NB4 (cell line): ENCODE results near the gene FOXL2.
A peak's percentile ranks its signal among the peaks of the same experiment; 100 is the strongest.

Source experiments
- DNase-seq: peaks from one replicate; pipeline ENCODE4 v3.0.0; 2010; ENCODE audit warnings: low read depth
- H3K4me3 ChIP-seq: one replicate; pipeline ENCODE4 v1.5.1; 2011; ENCODE audit warnings: mild to moderate bottlenecking, low read depth, low read length, moderate library complexity
- CTCF ChIP-seq: IDR thresholded peaks from one replicate; pipeline ENCODE4 v1.5.1; 2012; ENCODE audit warnings: low read depth, low read length
- MAX ChIP-seq: IDR thresholded peaks from 2 replicates; pipeline ENCODE4 v1.6.1; 2011; ENCODE audit warnings: low read depth, low read length
- MYC ChIP-seq: IDR thresholded peaks from 2 replicates; pipeline ENCODE4 v1.6.1; 2011; ENCODE audit warnings: low read depth, low read length
- POLR2A ChIP-seq: IDR thresholded peaks from 2 replicates; pipeline ENCODE4 v1.6.1; 2011; ENCODE audit warnings: mild to moderate bottlenecking; ENCODE audit not compliant: insufficient read length; ENCODE audit errors: extremely low read depth

The FOXL2 gene

GRCh38 chr3:138940446-138940845, 6.5 kb downstream of the FOXL2 start:
- peak; percentile 36 for DNase-seq
- H3K4me3 ChIP-seq, result no peak overlapping the region
- no peak for TF ChIP-seq POLR2A
- no peak for TF ChIP-seq MYC
- TF ChIP-seq CTCF, result no peak
- no peak for TF ChIP-seq MAX

- DNase-seq, result peak; percentile 87
Measured at GRCh38 chr3:138939561-138940241, 7.2 kb downstream of the FOXL2 start.

GRCh38 chr3:138938877-138939560, 7.9 kb downstream of the FOXL2 start:
- peak; percentile 32 for DNase-seq
- peak overlapping the region; percentile 52 for H3K4me3 ChIP-seq
- TF ChIP-seq POLR2A, result no peak
- TF ChIP-seq MAX, result no peak
- TF ChIP-seq MYC, result no peak
- TF ChIP-seq CTCF, result no peak

More at GRCh38 chr3:138939561-138940241, 7.2 kb downstream of the FOXL2 start:
- peak overlapping the region; percentile 52 for H3K4me3 ChIP-seq
- peak; percentile 26; the same call in 1 of the 2 replicates for TF ChIP-seq MAX
- peak; percentile 40 for TF ChIP-seq MYC
- TF ChIP-seq CTCF, result peak; percentile 48
- peak; percentile 29 for TF ChIP-seq POLR2A

- H3K4me3 ChIP-seq, result no peak overlapping the region
- TF ChIP-seq MAX (no peak), POLR2A (no peak), CTCF (no peak), MYC (no peak)
- peak; percentile 32 for DNase-seq
Measured at GRCh38 chr3:138938056-138938876, 8.7 kb downstream of the FOXL2 start.

- no peak overlapping the region for H3K4me3 ChIP-seq
- TF ChIP-seq POLR2A (no peak), MYC (no peak), MAX (no peak), CTCF (no peak)
- DNase-seq, result no peak
Measured at GRCh38 chr3:138937690-138938055, 9.3 kb downstream of the FOXL2 start.
